IMR-90 (cell line): ENCODE measurements around the gene TTC28.

Source experiments
- CEBPB ChIP-seq: IDR thresholded peaks from 2 replicates; pipeline ENCODE4 v1.6.1; 2012; ENCODE audit warnings: low read depth, low read length, improper control_type of control experiment
- CTCF ChIP-seq: conservative IDR thresholded peaks from 2 replicates; pipeline ENCODE4 v1.5.1; 2012; ENCODE audit warnings: mild to moderate bottlenecking, low read depth, low read length, improper control_type of control experiment
- ELK1 ChIP-seq: fragments of 150-350 bp; IDR thresholded peaks from 2 replicates; pipeline ENCODE4 v1.6.1; 2016; ENCODE audit warnings: low read depth, mild to moderate bottlenecking, low read length, moderate library complexity, borderline replicate concordance
- FOS ChIP-seq: fragments of 150-350 bp; IDR thresholded peaks from 2 replicates; pipeline ENCODE4 v1.6.1; 2016; ENCODE audit warnings: low read depth, low read length
- MAFK ChIP-seq: IDR thresholded peaks from 2 replicates; pipeline ENCODE4 v1.6.1; 2012; ENCODE audit warnings: low read depth, low read length, improper control_type of control experiment
- MAZ ChIP-seq: IDR thresholded peaks from 2 replicates; pipeline ENCODE4 v1.6.1; 2012; ENCODE audit warnings: low read depth, mild to moderate bottlenecking, low read length, improper control_type of control experiment, moderate library complexity, borderline replicate concordance
- MXI1 ChIP-seq: IDR thresholded peaks from 2 replicates; pipeline ENCODE4 v1.6.1; 2012; ENCODE audit warnings: low read depth, mild to moderate bottlenecking, low read length, moderate library complexity, borderline replicate concordance
- NFE2L2 ChIP-seq: fragments of 150-350 bp; IDR thresholded peaks from 2 replicates; pipeline ENCODE4 v1.6.1; 2016; ENCODE audit warnings: low read depth, mild to moderate bottlenecking, low read length
- POLR2A ChIP-seq: IDR thresholded peaks from 2 replicates; pipeline ENCODE4 v1.6.1; 2012; ENCODE audit warnings: mild to moderate bottlenecking, low read depth, low read length
- RAD21 ChIP-seq: IDR thresholded peaks from 2 replicates; pipeline ENCODE4 v1.6.1; 2012; ENCODE audit warnings: low read length, improper control_type of control experiment
- RCOR1 ChIP-seq: IDR thresholded peaks from 2 replicates; pipeline ENCODE4 v1.6.1; 2012; ENCODE audit warnings: mild to moderate bottlenecking, low read length, improper control_type of control experiment; ENCODE audit not compliant: insufficient replicate concordance
- RFX5 ChIP-seq: IDR thresholded peaks from 2 replicates; pipeline ENCODE4 v1.8.0; 2012; ENCODE audit warnings: low read depth, mild to moderate bottlenecking, low read length, moderate library complexity
- SMC3 ChIP-seq: fragments of 150-350 bp; IDR thresholded peaks from 2 replicates; pipeline ENCODE4 v1.6.1; 2016; ENCODE audit warnings: low read depth, mild to moderate bottlenecking, antibody characterized with exemption, low read length, moderate library complexity
- USF2 ChIP-seq: fragments of 150-350 bp; IDR thresholded peaks from 2 replicates; pipeline ENCODE4 v1.6.1; 2017; ENCODE audit warnings: mild to moderate bottlenecking, antibody characterized with exemption, low read length, low read depth

GRCh38 chr22:28205926-28206325 lies 473.7 kb downstream of the TTC28 start:
- TF ChIP-seq POLR2A (no peak), CTCF (no peak), RFX5 (no peak), SMC3 (no peak), USF2 (no peak), NFE2L2 (no peak), RAD21 (no peak), ELK1 (no peak), RCOR1 (no peak), MXI1 (no peak), CEBPB (no peak), MAFK (no peak), MAZ (no peak), FOS (no peak)
